ENCODE results near the gene CFAP73. TPM values are rescaled to one million over a fixed set of nuclear protein-coding genes. Genes with fewer than 3 reads are reported as not detected.
"Not testable (repeated sequence)": the region's sequence is repeated elsewhere in the genome, so short reads cannot be mapped to it uniquely, and the experiment has no call there.

CFAP73 gene
- total RNA-seq, 1 donor from 2014 or later, result not detected

DNA sequence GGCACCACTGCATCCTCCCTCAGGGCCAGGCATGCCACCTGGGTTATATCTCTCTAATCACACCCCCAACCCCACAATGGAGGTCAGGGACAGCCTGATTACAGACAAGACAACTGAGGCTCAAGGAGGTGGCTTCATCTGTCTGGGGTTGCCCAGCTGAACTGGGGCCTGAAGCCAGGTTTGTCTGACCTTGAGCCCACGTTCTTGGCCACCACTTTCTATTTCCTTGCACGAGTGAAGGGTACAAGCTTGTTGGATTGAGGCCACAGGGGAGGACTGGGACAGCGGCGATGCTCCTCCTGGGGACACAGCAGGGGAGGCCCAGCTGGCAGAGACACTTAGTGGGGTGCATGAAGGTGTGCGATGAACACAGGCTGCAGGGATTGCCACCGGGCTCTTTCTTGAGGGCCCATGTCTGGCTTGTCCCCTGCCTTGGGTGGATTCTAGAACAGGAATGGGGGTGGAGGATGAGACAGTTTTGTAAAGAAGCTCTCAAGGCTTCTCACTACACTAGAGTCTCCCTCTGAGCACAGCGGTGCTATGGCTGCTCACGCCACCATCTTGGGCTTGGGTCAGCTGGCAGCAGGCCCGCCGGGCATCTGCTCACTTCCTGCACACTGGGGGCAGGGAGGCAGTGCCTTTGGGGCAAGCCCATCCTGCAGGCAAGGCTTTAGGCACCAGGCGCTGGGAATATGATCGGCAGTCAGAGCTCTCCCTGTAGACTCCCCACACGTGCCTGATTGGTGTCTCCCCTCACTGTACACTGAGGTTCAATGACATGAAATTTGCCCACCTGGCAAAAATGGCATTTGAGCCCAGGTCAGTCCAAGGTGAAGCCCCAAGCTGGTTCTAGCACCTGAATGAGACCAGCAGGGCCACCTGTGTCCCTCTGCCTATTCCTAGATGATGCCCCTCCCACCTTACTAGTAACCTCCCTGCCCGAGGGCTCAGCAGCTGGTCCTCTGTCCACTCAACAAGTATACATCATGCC is 52.0 kb downstream of the CFAP73 start:
- no peaks in the 10 kb centered on the region for H3K36me3 ChIP-seq (ENCODE audit: control insufficient read depth, insufficient read depth, low read length)
- no peak for DNase-seq (ENCODE audit: low read depth)
- no peak overlapping the region for H3K4me3 ChIP-seq (ENCODE audit: low read depth, low read length)
- TF ChIP-seq, protein P1, sequence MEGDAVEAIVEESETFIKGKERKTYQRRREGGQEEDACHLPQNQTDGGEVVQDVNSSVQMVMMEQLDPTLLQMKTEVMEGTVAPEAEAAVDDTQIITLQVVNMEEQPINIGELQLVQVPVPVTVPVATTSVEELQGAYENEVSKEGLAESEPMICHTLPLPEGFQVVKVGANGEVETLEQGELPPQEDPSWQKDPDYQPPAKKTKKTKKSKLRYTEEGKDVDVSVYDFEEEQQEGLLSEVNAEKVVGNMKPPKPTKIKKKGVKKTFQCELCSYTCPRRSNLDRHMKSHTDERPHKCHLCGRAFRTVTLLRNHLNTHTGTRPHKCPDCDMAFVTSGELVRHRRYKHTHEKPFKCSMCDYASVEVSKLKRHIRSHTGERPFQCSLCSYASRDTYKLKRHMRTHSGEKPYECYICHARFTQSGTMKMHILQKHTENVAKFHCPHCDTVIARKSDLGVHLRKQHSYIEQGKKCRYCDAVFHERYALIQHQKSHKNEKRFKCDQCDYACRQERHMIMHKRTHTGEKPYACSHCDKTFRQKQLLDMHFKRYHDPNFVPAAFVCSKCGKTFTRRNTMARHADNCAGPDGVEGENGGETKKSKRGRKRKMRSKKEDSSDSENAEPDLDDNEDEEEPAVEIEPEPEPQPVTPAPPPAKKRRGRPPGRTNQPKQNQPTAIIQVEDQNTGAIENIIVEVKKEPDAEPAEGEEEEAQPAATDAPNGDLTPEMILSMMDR (IDR thresholded peaks at IDR 0.05; ENCODE audit: insufficient read depth, low read length, poor library complexity, severe bottlenecking), result no peak
- no peaks in the 10 kb centered on the region for H3K27me3 ChIP-seq (ENCODE audit: control insufficient read depth, insufficient read depth, low read length)

DNA sequence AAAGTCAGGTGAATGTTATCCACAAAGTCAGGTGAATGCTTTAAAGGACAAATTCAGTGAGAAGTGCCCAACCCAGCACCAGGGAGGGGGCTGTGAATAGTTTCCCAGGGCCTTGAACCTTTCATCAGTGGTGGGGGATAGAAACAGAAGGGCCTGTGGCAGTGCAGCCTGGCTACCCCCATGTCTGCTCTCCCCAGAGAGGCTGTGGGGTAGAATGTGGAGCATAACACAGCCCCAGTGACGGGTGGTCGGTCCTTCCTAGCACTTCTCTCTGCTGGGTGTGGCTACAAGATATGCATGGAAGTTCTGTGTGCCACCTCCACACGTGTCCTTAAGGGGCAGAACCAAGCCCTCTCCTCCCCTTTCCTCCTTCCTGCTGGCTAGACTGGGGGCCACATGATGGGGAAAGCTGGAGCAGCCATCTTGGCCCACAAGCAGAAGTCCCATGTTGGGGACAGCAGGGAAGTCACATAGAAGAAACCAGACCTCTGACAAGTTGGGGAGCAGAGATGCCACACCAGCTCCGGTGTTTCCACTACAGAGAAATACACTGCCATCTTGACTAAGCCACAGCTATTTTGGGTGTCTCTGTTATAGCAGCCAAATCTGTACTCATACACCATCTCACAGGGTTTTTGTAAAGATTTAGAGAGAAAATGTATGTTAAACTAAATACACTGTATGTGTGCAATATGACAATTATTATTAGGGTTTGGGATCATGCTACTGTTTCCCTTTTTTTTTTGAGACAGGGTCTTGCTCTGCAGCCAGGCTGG is 53.0 kb downstream of the CFAP73 start:
- Histone ChIP-seq H3K27me3 (ENCODE audit: control insufficient read depth, insufficient read depth, low read length) (no peaks in the 10 kb centered on the region), H3K4me3 (ENCODE audit: low read depth, low read length) (no peak overlapping the region), H3K36me3 (ENCODE audit: control insufficient read depth, insufficient read depth, low read length) (no peaks in the 10 kb centered on the region)
- no peak for DNase-seq (ENCODE audit: low read depth)
- TF ChIP-seq, protein P1 (IDR thresholded peaks at IDR 0.05; ENCODE audit: insufficient read depth, low read length, poor library complexity, severe bottlenecking), result no peak

DNA sequence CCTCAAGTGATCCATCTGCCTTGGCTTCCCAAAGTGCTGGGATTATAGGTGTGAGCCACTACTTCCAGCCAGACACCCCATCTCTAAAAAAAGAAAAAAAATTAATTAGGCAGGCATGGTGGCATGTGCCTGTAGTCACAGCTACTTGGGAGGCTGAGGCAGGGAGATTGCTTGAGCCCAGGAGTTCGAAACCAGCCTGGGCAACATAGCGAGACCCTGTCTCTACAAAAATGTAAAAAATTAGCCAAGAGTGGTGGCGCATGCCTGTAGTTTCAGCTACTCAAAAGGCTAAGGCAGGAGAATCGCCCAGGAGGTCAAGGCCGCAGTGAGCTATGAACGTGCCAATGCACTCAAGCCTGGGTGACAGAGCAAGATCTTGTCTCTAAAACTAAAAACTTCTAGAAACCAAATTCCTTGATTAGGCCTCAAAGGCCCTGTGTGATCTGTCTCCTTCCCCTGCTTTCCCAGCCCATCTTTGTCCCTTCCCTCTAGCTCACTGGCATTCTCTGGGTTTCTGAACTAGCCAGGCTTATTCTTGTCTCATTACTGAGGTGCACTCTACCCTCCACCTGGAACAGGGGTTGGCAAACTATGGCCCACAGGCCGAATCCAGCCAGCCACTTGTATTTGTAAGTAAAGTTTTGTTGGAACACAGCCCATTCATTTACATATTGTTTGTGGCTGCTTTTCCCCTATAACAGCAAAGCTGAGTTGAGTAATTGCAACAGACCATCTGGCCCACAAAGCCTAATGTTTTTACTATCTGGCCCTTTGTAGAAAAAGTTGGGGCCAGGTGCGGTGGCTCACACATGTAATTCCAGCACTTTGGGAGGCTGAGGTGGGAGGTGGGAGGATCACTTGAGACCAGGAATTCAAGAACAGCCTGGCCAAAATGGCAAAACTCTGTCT is 54.6 kb downstream of the CFAP73 start:
- TF ChIP-seq, protein P1 (IDR thresholded peaks at IDR 0.05; ENCODE audit: insufficient read depth, low read length, poor library complexity, severe bottlenecking), result no peak
- no peak for DNase-seq (ENCODE audit: low read depth)
- Histone ChIP-seq H3K36me3 (ENCODE audit: control insufficient read depth, insufficient read depth, low read length) (no peaks in the 10 kb centered on the region), H3K4me3 (ENCODE audit: low read depth, low read length) (no peak overlapping the region), H3K27me3 (ENCODE audit: control insufficient read depth, insufficient read depth, low read length) (no peaks in the 10 kb centered on the region)

DNA sequence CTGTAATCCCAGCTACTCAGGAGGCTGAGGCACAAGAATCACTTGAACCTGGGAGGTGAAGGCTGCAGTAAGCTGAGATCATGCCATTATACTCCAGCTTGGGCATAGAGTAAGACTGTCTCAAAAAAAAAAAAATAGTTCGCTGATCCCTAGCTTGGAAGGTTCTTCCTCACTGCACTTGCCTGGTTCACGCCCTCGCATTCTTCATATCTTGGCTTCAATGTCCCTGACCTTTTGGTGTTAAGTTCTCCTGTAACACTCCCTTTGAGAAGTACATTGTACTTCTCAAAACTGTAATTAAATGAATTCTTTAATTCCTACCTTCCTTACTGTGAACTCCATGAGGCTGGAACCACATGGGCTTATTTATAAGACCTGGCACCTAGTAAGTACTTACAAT is 55.3 kb downstream of the CFAP73 start:
- no peak for DNase-seq (ENCODE audit: low read depth)
- no peaks in the 10 kb centered on the region for H3K27me3 ChIP-seq (ENCODE audit: control insufficient read depth, insufficient read depth, low read length)
- TF ChIP-seq, protein P1 (IDR thresholded peaks at IDR 0.05; ENCODE audit: insufficient read depth, low read length, poor library complexity, severe bottlenecking), result no peak
- H3K4me3 ChIP-seq (ENCODE audit: low read depth, low read length), result no peak overlapping the region
- no peaks in the 10 kb centered on the region for H3K36me3 ChIP-seq (ENCODE audit: control insufficient read depth, insufficient read depth, low read length)

DNA sequence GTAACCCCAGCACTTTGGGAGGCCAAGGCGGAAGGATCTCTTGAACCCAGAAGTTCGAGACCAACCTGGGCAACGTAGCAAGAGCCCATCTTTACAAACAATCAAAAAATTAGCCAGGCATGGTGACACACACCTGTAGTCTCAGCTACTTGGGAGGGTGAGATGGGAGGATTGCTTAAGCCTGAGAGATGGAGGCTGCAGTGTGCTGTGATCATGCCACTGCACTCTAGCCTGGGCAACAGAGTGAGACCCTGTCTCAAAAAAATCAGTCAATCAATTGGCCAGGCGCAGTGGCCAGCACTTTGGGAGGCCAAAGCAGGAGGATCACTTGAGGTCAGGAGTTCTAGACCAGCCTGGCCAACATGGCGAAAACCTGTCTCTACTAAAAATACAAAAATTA is 57.3 kb downstream of the CFAP73 start:
- DNase-seq (ENCODE audit: low read depth); H3K27me3 ChIP-seq (ENCODE audit: control insufficient read depth, insufficient read depth, low read length); H3K4me3 ChIP-seq (ENCODE audit: low read depth, low read length); H3K36me3 ChIP-seq (ENCODE audit: control insufficient read depth, insufficient read depth, low read length): not testable (repeated sequence)
